ENCODE measurements around the gene AMBP.

DNA sequence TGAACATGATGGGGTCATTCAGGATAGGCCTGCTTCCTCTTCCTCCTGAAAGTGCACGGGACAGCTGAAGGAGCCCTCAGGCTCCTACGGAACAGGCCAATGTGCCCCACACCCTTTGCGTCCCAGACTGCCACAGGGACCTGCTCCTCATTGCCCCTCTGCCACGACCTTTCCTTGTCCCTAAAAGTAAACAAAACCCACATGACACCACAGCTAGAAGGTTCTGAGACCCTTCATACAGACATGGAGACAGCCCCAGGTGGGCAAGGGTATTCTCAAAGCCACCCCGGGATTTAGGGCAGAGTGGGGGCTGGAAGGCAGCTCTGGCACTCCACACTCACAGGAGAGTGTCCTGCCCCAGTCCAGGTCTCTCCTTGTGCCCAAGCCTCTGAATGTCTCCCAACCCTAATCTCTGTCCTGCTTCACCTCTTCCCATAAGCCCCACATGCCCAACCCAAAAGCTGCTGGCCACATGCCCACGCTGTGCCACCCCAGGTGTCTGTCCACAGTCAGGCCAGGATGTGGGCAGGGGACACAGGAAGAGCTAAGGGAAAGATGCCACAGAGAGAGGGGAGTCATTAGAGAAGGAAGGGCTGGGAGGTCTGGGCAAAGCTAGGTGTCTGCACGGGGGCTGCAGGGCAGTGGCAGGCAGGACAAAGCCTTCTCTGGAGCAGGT, 800 bp downstream of the AMBP start:
- TF ChIP-seq, protein P1, sequence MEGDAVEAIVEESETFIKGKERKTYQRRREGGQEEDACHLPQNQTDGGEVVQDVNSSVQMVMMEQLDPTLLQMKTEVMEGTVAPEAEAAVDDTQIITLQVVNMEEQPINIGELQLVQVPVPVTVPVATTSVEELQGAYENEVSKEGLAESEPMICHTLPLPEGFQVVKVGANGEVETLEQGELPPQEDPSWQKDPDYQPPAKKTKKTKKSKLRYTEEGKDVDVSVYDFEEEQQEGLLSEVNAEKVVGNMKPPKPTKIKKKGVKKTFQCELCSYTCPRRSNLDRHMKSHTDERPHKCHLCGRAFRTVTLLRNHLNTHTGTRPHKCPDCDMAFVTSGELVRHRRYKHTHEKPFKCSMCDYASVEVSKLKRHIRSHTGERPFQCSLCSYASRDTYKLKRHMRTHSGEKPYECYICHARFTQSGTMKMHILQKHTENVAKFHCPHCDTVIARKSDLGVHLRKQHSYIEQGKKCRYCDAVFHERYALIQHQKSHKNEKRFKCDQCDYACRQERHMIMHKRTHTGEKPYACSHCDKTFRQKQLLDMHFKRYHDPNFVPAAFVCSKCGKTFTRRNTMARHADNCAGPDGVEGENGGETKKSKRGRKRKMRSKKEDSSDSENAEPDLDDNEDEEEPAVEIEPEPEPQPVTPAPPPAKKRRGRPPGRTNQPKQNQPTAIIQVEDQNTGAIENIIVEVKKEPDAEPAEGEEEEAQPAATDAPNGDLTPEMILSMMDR (IDR thresholded peaks at IDR 0.05): no peak
- no peak for TF ChIP-seq EZH2 (IDR thresholded peaks at IDR 0.05)
- no peak for TF ChIP-seq EZH2phosphoT487 (IDR thresholded peaks at IDR 0.05)

All from neural progenitor cell (in vitro differentiated cells).